Mesenchymal stem cell (in vitro differentiated cells and primary cell): ENCODE data around the gene GPR107.

Experiments
- DNase-seq: peaks from one replicate; pipeline ENCODE4 v3.0.0-alpha.2; 2013
- H2AFZ ChIP-seq: one replicate; pipeline ENCODE4 v1.6.1; 2013; ENCODE audit warnings: low read depth, mild to moderate bottlenecking, control low read depth, inconsistent platforms, low read length, moderate library complexity
- H2AK5ac ChIP-seq: 2 replicates; pipeline ENCODE4 v1.6.1; 2013; ENCODE audit warnings: low read length, moderate library complexity, mild to moderate bottlenecking, inconsistent platforms; ENCODE audit not compliant: severe bottlenecking
- H2BK120ac ChIP-seq: one replicate; pipeline ENCODE4 v1.6.1; 2013; ENCODE audit warnings: low read depth, mild to moderate bottlenecking, inconsistent platforms, low read length, moderate library complexity
- H2BK12ac ChIP-seq, 2 experiments: one replicate each; pipeline ENCODE4 v1.6.1; 2013; ENCODE audit warnings: inconsistent platforms in 2 of 2, low read length in 2 of 2, mild to moderate bottlenecking in 2 of 2, moderate library complexity in 2 of 2, control low read depth in 1 of 2
- H2BK15ac ChIP-seq: one replicate; pipeline ENCODE4 v1.6.1; 2013; ENCODE audit warnings: mild to moderate bottlenecking, low read depth, inconsistent platforms; ENCODE audit not compliant: poor library complexity, severe bottlenecking
- H2BK5ac ChIP-seq: 2 replicates; pipeline ENCODE4 v1.6.1; 2013; ENCODE audit warnings: low read depth, mild to moderate bottlenecking, low read length, control low read depth, inconsistent platforms; ENCODE audit not compliant: poor library complexity, severe bottlenecking
- H3K14ac ChIP-seq, 2 experiments: one replicate each; pipeline ENCODE4 v1.6.1; 2013; ENCODE audit warnings: inconsistent platforms in 2 of 2, low read length in 2 of 2, control low read depth in 1 of 2, mild to moderate bottlenecking in 1 of 2, moderate library complexity in 1 of 2
- H3K18ac ChIP-seq, 2 experiments: one replicate each; pipeline ENCODE4 v1.6.1; 2013; ENCODE audit warnings: inconsistent platforms in 2 of 2, low read length in 2 of 2, control low read depth in 1 of 2, low read depth in 1 of 2, mild to moderate bottlenecking in 1 of 2
- H3K23ac ChIP-seq, 2 experiments: one replicate each; pipeline ENCODE4 v1.6.1; 2013; ENCODE audit warnings: inconsistent platforms in 2 of 2, low read length in 2 of 2, mild to moderate bottlenecking in 2 of 2, moderate library complexity in 2 of 2, control low read depth in 1 of 2
- H3K27ac ChIP-seq: 2 replicates; pipeline ENCODE4 v1.5.1; 2013; ENCODE audit warnings: mild to moderate bottlenecking, moderate library complexity, low read length, control low read depth, inconsistent platforms; ENCODE audit not compliant: poor library complexity, severe bottlenecking
- H3K27me3 ChIP-seq, 2 experiments: 2 replicates each; pipeline versions ENCODE4 v1.6.1 to v1.7.0; 2013; ENCODE audit warnings: low read length in 2 of 2, mild to moderate bottlenecking in 2 of 2, moderate library complexity in 2 of 2, control low read depth in 1 of 2, inconsistent platforms in 1 of 2; ENCODE audit not compliant: control insufficient read depth in 1 of 2, insufficient read depth in 1 of 2
- H3K36me3 ChIP-seq, 2 experiments: 2 replicates each; pipeline versions ENCODE4 v1.6.1 to v1.7.0; 2013; ENCODE audit warnings: low read length in 2 of 2, control low read depth in 1 of 2, inconsistent platforms in 1 of 2, low read depth in 1 of 2, mild to moderate bottlenecking in 1 of 2; ENCODE audit not compliant: insufficient read depth in 2 of 2, control insufficient read depth in 1 of 2
- H3K4ac ChIP-seq, 2 experiments: one replicate each; pipeline ENCODE4 v1.6.1; 2013; ENCODE audit warnings: inconsistent platforms in 2 of 2, low read length in 2 of 2, mild to moderate bottlenecking in 2 of 2, moderate library complexity in 2 of 2, control low read depth in 1 of 2, low read depth in 1 of 2
- H3K4me1 ChIP-seq: 2 replicates; pipeline ENCODE4 v1.6.1; 2013; ENCODE audit warnings: low read depth, low read length, control low read depth; ENCODE audit not compliant: control insufficient read depth, insufficient read depth
- H3K4me2 ChIP-seq: 2 replicates; pipeline ENCODE4 v1.6.1; 2013; ENCODE audit warnings: low read length, mild to moderate bottlenecking, inconsistent platforms; ENCODE audit not compliant: poor library complexity, severe bottlenecking
- H3K4me3 ChIP-seq, 2 experiments: 2 replicates each; pipeline versions ENCODE4 v1.5.1 to v1.7.0; 2013; ENCODE audit warnings: low read length in 2 of 2, mild to moderate bottlenecking in 2 of 2, control low read depth in 1 of 2, low read depth in 1 of 2; ENCODE audit not compliant: insufficient read depth in 1 of 2
- H3K79me1 ChIP-seq: replicated peaks from 2 replicates; pipeline ENCODE4 v1.6.1; 2013; ENCODE audit warnings: mild to moderate bottlenecking, control low read depth, low read length, inconsistent platforms; ENCODE audit not compliant: poor library complexity, severe bottlenecking
- H3K9ac ChIP-seq: 2 replicates; pipeline ENCODE4 v1.7.0; 2013; ENCODE audit warnings: mild to moderate bottlenecking, low read length, moderate library complexity
- H3K9me3 ChIP-seq: 2 replicates; pipeline ENCODE4 v1.7.0; 2013; ENCODE audit warnings: mild to moderate bottlenecking, low read length; ENCODE audit not compliant: control insufficient read depth
- H4K8ac ChIP-seq: one replicate; pipeline ENCODE4 v1.6.1; 2013; ENCODE audit warnings: inconsistent platforms, mild to moderate bottlenecking, low read length, moderate library complexity
- H4K91ac ChIP-seq: one replicate; pipeline ENCODE4 v1.6.1; 2013; ENCODE audit warnings: mild to moderate bottlenecking, low read length, inconsistent platforms
- WGBS: methylation state at CpG from one replicate; pipeline ENCODE4 v1.1.7; 2013; ENCODE audit warnings: mixed read lengths; 5-methylcytosine and 5-hydroxymethylcytosine counted together

Gene GPR107

DNA sequence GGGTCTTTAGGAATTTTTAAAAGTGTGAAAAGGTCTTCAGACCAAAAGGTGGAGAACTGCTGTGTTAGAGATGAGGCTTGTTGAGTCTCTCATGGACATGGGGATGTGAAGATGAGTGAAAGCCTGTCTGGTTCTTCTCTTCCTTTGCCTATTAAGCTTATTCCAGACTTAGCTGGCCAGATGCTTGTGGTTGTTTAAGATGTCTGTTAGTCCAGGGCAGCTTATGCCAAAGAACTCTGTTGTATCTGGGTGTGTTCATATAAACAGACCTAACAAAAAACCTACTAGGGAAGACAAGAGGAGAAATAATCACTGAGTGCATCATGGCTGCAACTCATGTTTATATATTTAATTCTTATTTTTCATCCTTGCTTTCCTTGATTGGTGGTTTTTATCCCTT lies 61.0 kb downstream of the GPR107 start:
- no peak overlapping the region for H2AFZ ChIP-seq
- no peak overlapping the region for H2BK5ac ChIP-seq
- peaks cover 27% of the 10 kb centered on the region for H3K4me1 ChIP-seq
- no peak overlapping the region for H3K9ac ChIP-seq
- H3K4me3 ChIP-seq, result no peak overlapping the region
- peaks cover 10% of the 10 kb centered on the region for H3K79me1 ChIP-seq
- no peak overlapping the region for H3K4me2 ChIP-seq
- no peak overlapping the region for H3K4ac ChIP-seq
- no peak overlapping the region for H2BK15ac ChIP-seq
- H4K8ac ChIP-seq, result no peak overlapping the region
- no peak overlapping the region for H3K14ac ChIP-seq
- no peak overlapping the region for H3K23ac ChIP-seq
- H3K18ac ChIP-seq, result no peak overlapping the region
- peaks cover 21 to 52% of the 10 kb centered on the region in 2 experiments for H3K36me3 ChIP-seq
- H2BK120ac ChIP-seq, result no peak overlapping the region
- peak; percentile 38 for DNase-seq
- no peak overlapping the region for H2BK12ac ChIP-seq
- no peaks in the 10 kb centered on the region for H3K27me3 ChIP-seq
- H2AK5ac ChIP-seq, result no peak overlapping the region
- no peak overlapping the region for H3K27ac ChIP-seq
- H3K9me3 ChIP-seq, result no peaks in the 10 kb centered on the region
- no peak overlapping the region for H4K91ac ChIP-seq

DNA sequence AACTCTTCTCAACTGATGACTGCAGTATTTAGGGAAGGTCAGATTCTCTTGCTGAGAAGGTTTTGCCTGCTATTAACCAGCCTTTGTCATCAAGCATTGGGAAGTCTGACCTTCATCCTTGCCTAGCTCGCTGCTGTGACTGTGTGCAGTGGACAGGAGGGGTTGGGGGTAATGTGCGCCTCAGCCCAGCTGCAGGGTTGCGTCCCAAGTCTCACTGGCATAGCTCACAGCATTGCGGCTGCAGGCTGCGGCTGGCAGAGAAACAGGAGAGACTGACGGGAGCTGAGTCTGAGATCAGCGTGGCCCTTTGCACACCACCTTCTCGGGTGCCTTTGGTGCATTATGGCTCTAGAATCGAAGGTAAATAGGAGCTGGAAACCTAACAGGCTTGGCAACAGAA lies 62.6 kb downstream of the GPR107 start:
- Histone ChIP-seq H3K4me1 (peaks cover 23% of the 10 kb centered on the region), H3K23ac (no peak overlapping the region), H2BK12ac (no peak overlapping the region), H2BK15ac (no peak overlapping the region), H2BK120ac (no peak overlapping the region), H2BK5ac (no peak overlapping the region), H3K36me3 (peaks cover 28 to 54% of the 10 kb centered on the region in 2 experiments), H2AFZ (no peak overlapping the region), H3K27ac (no peak overlapping the region), H3K14ac (no peak overlapping the region), H3K4ac (no peak overlapping the region), H3K9me3 (no peaks in the 10 kb centered on the region), H3K27me3 (no peaks in the 10 kb centered on the region), H3K18ac (no peak overlapping the region), H2AK5ac (no peak overlapping the region), H4K91ac (no peak overlapping the region), H3K4me3 (no peak overlapping the region), H3K4me2 (no peak overlapping the region), H4K8ac (no peak overlapping the region), H3K79me1 (peaks cover 8% of the 10 kb centered on the region), H3K9ac (no peak overlapping the region)
- 98% methylated on average over 9 of the region's 9 CpGs for WGBS
- no peak for DNase-seq

DNA sequence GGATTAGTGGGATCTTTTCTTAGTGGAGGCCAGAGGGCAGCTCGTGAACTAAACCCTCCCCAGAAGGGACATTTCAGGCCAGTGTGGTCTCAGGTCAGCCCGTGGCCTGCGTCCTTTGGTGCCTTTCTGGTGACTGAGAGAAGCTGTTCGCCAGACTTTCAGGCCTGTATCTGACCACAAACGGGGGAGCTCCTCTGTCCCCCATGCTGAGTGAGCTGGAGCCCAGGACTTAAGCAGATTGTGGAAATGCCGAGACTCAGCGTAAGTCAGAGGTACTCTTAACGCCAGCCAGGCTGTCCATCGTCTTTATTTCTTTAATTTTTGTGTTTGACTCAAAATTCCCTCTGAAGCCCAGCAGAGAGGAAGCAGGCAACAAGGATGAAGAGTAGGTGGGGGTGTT lies 63.7 kb downstream of the GPR107 start:
- peak overlapping the region; percentile 89 for H2AK5ac ChIP-seq

DNA sequence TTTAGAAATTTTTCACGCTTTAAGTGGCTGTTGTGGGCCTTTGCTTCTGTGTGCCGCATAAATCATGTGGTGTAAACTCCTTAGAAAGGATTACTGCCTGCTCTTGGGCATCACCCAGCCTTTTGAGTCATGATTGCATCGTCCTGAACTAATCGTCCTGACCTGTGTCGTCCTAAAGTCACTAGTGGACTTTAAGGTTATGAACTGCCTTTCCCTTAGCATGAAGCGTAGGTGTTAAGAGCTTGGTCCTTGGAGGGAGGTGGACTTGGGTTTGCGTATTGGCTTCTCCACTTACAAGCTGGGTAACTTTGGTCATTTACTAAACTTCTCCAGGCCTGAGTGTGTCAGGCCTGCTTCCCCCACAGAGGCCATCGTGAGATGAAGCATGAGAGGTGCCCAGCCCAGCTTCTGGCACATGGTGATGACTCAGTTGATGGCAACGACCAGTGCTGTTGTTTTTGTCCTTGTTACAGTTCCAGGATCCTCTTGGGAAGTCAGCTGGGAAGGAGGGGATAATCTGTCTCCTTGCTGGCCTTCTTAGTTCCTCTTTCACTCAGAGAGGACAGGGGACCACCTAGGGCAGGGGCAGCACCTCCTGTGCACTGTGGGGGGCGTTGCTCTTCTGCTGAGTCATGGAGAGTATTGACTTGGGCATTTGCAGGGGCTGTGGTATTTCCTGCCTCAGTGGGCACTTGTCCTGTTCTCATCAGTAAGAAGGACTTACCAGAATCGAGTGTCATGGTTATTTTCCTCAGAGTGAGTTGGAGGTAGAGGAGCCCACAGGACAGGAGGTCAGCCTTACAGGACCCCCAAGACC lies 64.3 kb downstream of the GPR107 start:
- no peak overlapping the region for H2BK5ac ChIP-seq

More for the DNA sequence above, 63.7 kb downstream of the GPR107 start:
- Histone ChIP-seq H3K9ac (peak overlapping the region; percentile 57), H3K4me2 (no peak overlapping the region), H2BK12ac (peak overlapping the region in 1 of 2 experiments; percentile 4), H3K18ac (no peak overlapping the region), H2BK15ac (no peak overlapping the region), H3K27me3 (no peaks in the 10 kb centered on the region), H3K4me1 (peaks cover 23% of the 10 kb centered on the region), H2AFZ (no peak overlapping the region), H3K36me3 (peaks cover 26 to 50% of the 10 kb centered on the region in 2 experiments), H3K27ac (no peak overlapping the region), H3K9me3 (no peaks in the 10 kb centered on the region), H4K91ac (no peak overlapping the region), H3K23ac (no peak overlapping the region), H4K8ac (no peak overlapping the region), H3K79me1 (peaks cover 10% of the 10 kb centered on the region), H2BK5ac (no peak overlapping the region), H2BK120ac (no peak overlapping the region), H3K4me3 (no peak overlapping the region), H3K14ac (no peak overlapping the region), H3K4ac (no peak overlapping the region)
- WGBS, result 90% methylated on average over 9 of the region's 9 CpGs
- DNase-seq, result no peak

More for the DNA sequence above, 64.3 kb downstream of the GPR107 start:
- no peak overlapping the region for H3K4me3 ChIP-seq
- H3K9me3 ChIP-seq, result no peaks in the 10 kb centered on the region
- peaks cover 27 to 55% of the 10 kb centered on the region in 2 experiments for H3K36me3 ChIP-seq
- no peak overlapping the region for H3K4me2 ChIP-seq
- H3K27me3 ChIP-seq, result no peaks in the 10 kb centered on the region
- H2BK12ac ChIP-seq, result no peak overlapping the region
- H3K79me1 ChIP-seq, result peaks cover 11% of the 10 kb centered on the region
- peak overlapping the region; percentile 57 for H3K9ac ChIP-seq
- H3K23ac ChIP-seq, result no peak overlapping the region
- peak; percentile 76 for DNase-seq
- H2BK120ac ChIP-seq, result no peak overlapping the region
- peak overlapping the region; percentile 0 for H4K91ac ChIP-seq
- H2BK15ac ChIP-seq, result no peak overlapping the region
- peak overlapping the region; percentile 65 for H2AK5ac ChIP-seq
- H3K4ac ChIP-seq, result no peak overlapping the region
- 46% methylated on average over 11 of the region's 11 CpGs for WGBS
- peak overlapping the region; percentile 81 for H3K27ac ChIP-seq
- H3K4me1 ChIP-seq, result peaks cover 23% of the 10 kb centered on the region
- H3K18ac ChIP-seq, result peak overlapping the region in 1 of 2 experiments; percentile 28
- no peak overlapping the region for H2AFZ ChIP-seq
- peak overlapping the region in 1 of 2 experiments; percentile 18 for H3K14ac ChIP-seq
- H4K8ac ChIP-seq, result peak overlapping the region; percentile 52
